Measurements from ENCODE around the gene RANBP1.

Gene RANBP1

GRCh38 chr22:20096574-20097420, 19.1 kb upstream of the RANBP1 start:
- no peak for DNase-seq
- H4K20me1 ChIP-seq (ENCODE audit: insufficient read depth, low read length) = peaks cover 54% of the 10 kb centered on the region
- TF ChIP-seq EZH2 (IDR thresholded peaks at IDR 0.05; ENCODE audit: borderline replicate concordance, low read depth, low read length, severe bottlenecking) (no peak), CTCF (IDR thresholded peaks at IDR 0.05; ENCODE audit: borderline replicate concordance, extremely low read depth, low read length, poor library complexity, severe bottlenecking) (no peak)

GRCh38 chr22:20099099-20099711, 16.7 kb upstream of the RANBP1 start:
- TF ChIP-seq CTCF (IDR thresholded peaks at IDR 0.05; ENCODE audit: borderline replicate concordance, extremely low read depth, low read length, poor library complexity, severe bottlenecking) (no peak), EZH2 (IDR thresholded peaks at IDR 0.05; ENCODE audit: borderline replicate concordance, low read depth, low read length, severe bottlenecking) (no peak)
- Histone ChIP-seq H3K4me3 (ENCODE audit: low read depth in 1 of 2, low read length in 2 of 2) (no peak overlapping the region), H4K20me1 (ENCODE audit: insufficient read depth, low read length) (peaks cover 56% of the 10 kb centered on the region), H3K4me2 (ENCODE audit: insufficient read depth, low read length) (no peak overlapping the region), H3K27ac (ENCODE audit: low read length) (peak overlapping the region; percentile 6; the same call in 1 of the 2 replicates), H3K27me3 (ENCODE audit: insufficient read depth, low read length, poor library complexity) (no peaks in the 10 kb centered on the region), H3K9ac (ENCODE audit: low read depth, low read length) (no peak overlapping the region), H2AFZ (ENCODE audit: low read depth, low read length) (no peak overlapping the region), H3K4me1 (ENCODE audit: insufficient read depth, low read length) (peaks cover 25% of the 10 kb centered on the region), H3K9me3 (ENCODE audit: insufficient read depth, low read length, severe bottlenecking) (no peaks in the 10 kb centered on the region), H3K36me3 (ENCODE audit: insufficient read depth, low read length) (peaks cover 91% of the 10 kb centered on the region), H3K79me2 (ENCODE audit: insufficient read depth, low read length) (peaks cover 87% of the 10 kb centered on the region)
- ATAC-seq (ENCODE audit: insufficient read depth, low read depth) (no peak), DNase-seq (no peak)

More at GRCh38 chr22:20096574-20097420, 19.1 kb upstream of the RANBP1 start:
- H3K79me2 ChIP-seq (ENCODE audit: insufficient read depth, low read length) = peaks cover 85% of the 10 kb centered on the region
- H3K4me2 ChIP-seq (ENCODE audit: insufficient read depth, low read length) = no peak overlapping the region
- H2AFZ ChIP-seq (ENCODE audit: low read depth, low read length) = no peak overlapping the region
- H3K9me3 ChIP-seq (ENCODE audit: insufficient read depth, low read length, severe bottlenecking) = no peaks in the 10 kb centered on the region
- no peak overlapping the region for H3K27ac ChIP-seq (ENCODE audit: low read length)
- no peaks in the 10 kb centered on the region for H3K27me3 ChIP-seq (ENCODE audit: insufficient read depth, low read length, poor library complexity)
- no peak overlapping the region for H3K4me3 ChIP-seq (ENCODE audit: low read depth in 1 of 2, low read length in 2 of 2)
- peaks cover 94% of the 10 kb centered on the region for H3K36me3 ChIP-seq (ENCODE audit: insufficient read depth, low read length)
- H3K4me1 ChIP-seq (ENCODE audit: insufficient read depth, low read length) = peaks cover 25% of the 10 kb centered on the region
- H3K9ac ChIP-seq (ENCODE audit: low read depth, low read length) = no peak overlapping the region
- no peak for ATAC-seq (ENCODE audit: insufficient read depth, low read depth)

GRCh38 chr22:20101638-20102037, 14.3 kb upstream of the RANBP1 start:
- peaks cover 25% of the 10 kb centered on the region for H3K4me1 ChIP-seq (ENCODE audit: insufficient read depth, low read length)
- DNase-seq (no peak), ATAC-seq (ENCODE audit: insufficient read depth, low read depth) (no peak)
- H3K27ac ChIP-seq (ENCODE audit: low read length) = no peak overlapping the region
- H4K20me1 ChIP-seq (ENCODE audit: insufficient read depth, low read length) = peaks cover 74% of the 10 kb centered on the region
- H3K9ac ChIP-seq (ENCODE audit: low read depth, low read length) = no peak overlapping the region
- H2AFZ ChIP-seq (ENCODE audit: low read depth, low read length) = no peak overlapping the region
- no peak overlapping the region for H3K4me2 ChIP-seq (ENCODE audit: insufficient read depth, low read length)
- TF ChIP-seq EZH2 (IDR thresholded peaks at IDR 0.05; ENCODE audit: borderline replicate concordance, low read depth, low read length, severe bottlenecking) (no peak), CTCF (IDR thresholded peaks at IDR 0.05; ENCODE audit: borderline replicate concordance, extremely low read depth, low read length, poor library complexity, severe bottlenecking) (no peak)
- H3K79me2 ChIP-seq (ENCODE audit: insufficient read depth, low read length) = peaks cover 89% of the 10 kb centered on the region
- H3K4me3 ChIP-seq (ENCODE audit: low read depth in 1 of 2, low read length in 2 of 2) = no peak overlapping the region
- no peaks in the 10 kb centered on the region for H3K9me3 ChIP-seq (ENCODE audit: insufficient read depth, low read length, severe bottlenecking)
- peaks cover 92% of the 10 kb centered on the region for H3K36me3 ChIP-seq (ENCODE audit: insufficient read depth, low read length)
- H3K27me3 ChIP-seq (ENCODE audit: insufficient read depth, low read length, poor library complexity) = no peaks in the 10 kb centered on the region
